Keratinocyte (primary cell): Measurements from ENCODE around the gene HYAL3. TPM values are rescaled to one million over a fixed set of nuclear protein-coding genes. Genes with fewer than 3 reads are reported as not detected.

Source experiments
- DNase-seq: peaks from one replicate; pipeline ENCODE4 v3.0.0-alpha.2; 2011; ENCODE audit warnings: low read depth, missing footprints, low spot score
- FAIRE-seq: peaks from 2 replicates; lab custom pipeline; 2011; peaks lifted over from hg19 to GRCh38; lab: Jason Lieb, UNC
- H2AFZ ChIP-seq: 2 replicates; pipeline ENCODE4 v1.6.0; 2012; ENCODE audit warnings: low read length, control low read depth, inconsistent platforms; ENCODE audit not compliant: control insufficient read depth
- H3K27ac ChIP-seq: 2 replicates; pipeline ENCODE4 v1.5.1; 2011; ENCODE audit warnings: low read length; ENCODE audit not compliant: control insufficient read depth, insufficient read depth
- H3K27me3 ChIP-seq: 3 replicates; pipeline ENCODE4 v1.6.0; 2011; ENCODE audit warnings: low read length; ENCODE audit not compliant: control insufficient read depth, insufficient read depth; ENCODE audit errors: extremely low read depth
- H3K36me3 ChIP-seq, 2 experiments: 2 replicates in 1 of 2; 3 replicates in 1 of 2; pipeline ENCODE4 v1.5.1; 2011; ENCODE audit warnings: low read length in 2 of 2, mild to moderate bottlenecking in 1 of 2; ENCODE audit not compliant: control insufficient read depth in 2 of 2, insufficient read depth in 2 of 2; ENCODE audit errors: extremely low read depth in 1 of 2
- H3K4me1 ChIP-seq: 3 replicates; pipeline ENCODE4 v1.5.1; 2011; ENCODE audit warnings: low read length; ENCODE audit not compliant: control insufficient read depth, insufficient read depth; ENCODE audit errors: extremely low read depth
- H3K4me2 ChIP-seq: 3 replicates; pipeline ENCODE4 v1.6.0; 2011; ENCODE audit warnings: low read depth, low read length; ENCODE audit not compliant: control insufficient read depth, insufficient read depth; ENCODE audit errors: extremely low read depth
- H3K4me3 ChIP-seq, 3 experiments: fragments of 200-600 bp in 1 of 3; sonication (generic) in 1 of 3; 2 replicates in 2 of 3; 3 replicates in 1 of 3; pipeline ENCODE4 v1.5.1; 2011 to 2016; ENCODE audit warnings: low read length in 3 of 3, mild to moderate bottlenecking in 3 of 3, control low read depth in 2 of 3, inconsistent platforms in 1 of 3, low read depth in 1 of 3, mixed read lengths in 1 of 3, mixed run types in 1 of 3, moderate library complexity in 1 of 3; ENCODE audit not compliant: control insufficient read depth in 2 of 3, insufficient read depth in 2 of 3; ENCODE audit errors: extremely low read depth in 1 of 3
- H3K79me2 ChIP-seq: 2 replicates; pipeline ENCODE4 v1.6.0; 2012; ENCODE audit warnings: low read length; ENCODE audit not compliant: control insufficient read depth, insufficient read depth
- H3K9ac ChIP-seq: 3 replicates; pipeline ENCODE4 v1.6.0; 2011; ENCODE audit warnings: low read length; ENCODE audit not compliant: control insufficient read depth, insufficient read depth; ENCODE audit errors: extremely low read depth
- H3K9me1 ChIP-seq: 3 replicates; pipeline ENCODE4 v1.6.0; 2011; ENCODE audit warnings: low read length; ENCODE audit not compliant: control insufficient read depth, insufficient read depth; ENCODE audit errors: extremely low read depth
- H3K9me3 ChIP-seq: 2 replicates; pipeline ENCODE4 v1.5.1; 2012; ENCODE audit warnings: low read depth, low read length; ENCODE audit not compliant: control insufficient read depth
- H4K20me1 ChIP-seq: 3 replicates; pipeline ENCODE4 v1.6.0; 2011; ENCODE audit warnings: low read length; ENCODE audit not compliant: control insufficient read depth, insufficient read depth; ENCODE audit errors: extremely low read depth
- CTCF ChIP-seq, 3 experiments: IDR thresholded peaks in 1 of 3; conservative IDR thresholded peaks in 1 of 3; optimal IDR thresholded peaks in 1 of 3; 2 replicates in 2 of 3; 3 replicates in 1 of 3; pipeline versions ENCODE3 to v1.5.1; 2011; ENCODE audit warnings: low read length in 3 of 3, mild to moderate bottlenecking in 3 of 3, moderate library complexity in 2 of 3, control low read depth in 1 of 3, inconsistent platforms in 1 of 3; ENCODE audit not compliant: insufficient read depth in 2 of 3; ENCODE audit errors: extremely low read depth in 1 of 3
- EZH2 ChIP-seq: IDR thresholded peaks from one replicate; pipeline ENCODE4 v1.6.1; 2012; ENCODE audit warnings: inconsistent platforms, mild to moderate bottlenecking, low read length, moderate library complexity
- dilution Hi-C: fragments of 300-500 bp; cut with MboI; formaldehyde crosslinking; loops from one replicate; pipeline ENCODE4 v1.7.0; 2020; ENCODE audit warnings: low sequenced_read_pairs; ENCODE audit not compliant: extremely low pct_ligation_motif_present
- polyA plus RNA-seq, 5 experiments: library from polyadenylated mRNA; depleted of rRNA in 3 of 5; stranded (reverse) in 3 of 5; stranded (forward) in 1 of 5; unstranded in 1 of 5; fragments of >200 nt; gene quantifications; 1 replicate in 1 of 5; 2 replicates in 3 of 5; 3 replicates in 1 of 5; pipeline versions ENCODE4 v1.2.1 to v1.2.3, GENCODE V29; 2011 to 2012; ENCODE audit warnings: missing spikeins in 2 of 5, low read depth in 1 of 5, low replicate concordance in 1 of 5

Gene HYAL3
- polyA plus RNA-seq, 1 donor (not counting 4 experiments of a cell fraction or from before 2014, with no cell fraction given): 6.6 TPM

DNA sequence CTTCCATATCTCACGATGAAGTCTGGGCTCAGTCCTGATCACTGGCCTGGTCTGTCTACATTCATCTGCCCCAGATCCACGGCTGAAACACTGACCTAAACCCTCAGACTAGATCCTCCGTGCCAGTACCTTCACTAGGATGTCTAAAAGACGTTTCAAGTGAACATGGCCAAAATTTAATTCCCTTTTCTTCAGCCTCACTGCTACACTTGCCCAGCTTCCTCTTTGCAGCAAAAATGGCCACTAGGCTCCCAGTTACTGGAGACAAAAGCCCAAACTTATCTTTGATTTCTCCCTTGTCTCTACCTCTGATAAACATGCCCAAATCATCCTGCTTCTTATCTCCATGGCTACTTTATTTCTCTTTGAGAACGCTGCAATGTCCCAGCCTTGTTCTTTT, 39.8 kb upstream of the HYAL3 start:
- dilution Hi-C loops: no loop called here
- Histone ChIP-seq H3K27me3 (no peaks in the 10 kb centered on the region), H3K36me3 (peaks cover 6 to 8% of the 10 kb centered on the region in 2 experiments), H3K4me1 (peaks cover 49% of the 10 kb centered on the region), H2AFZ (no peak overlapping the region), H3K9me3 (no peaks in the 10 kb centered on the region), H4K20me1 (peaks cover 2% of the 10 kb centered on the region), H3K27ac (no peak overlapping the region), H3K4me3 (no peak overlapping the region), H3K9me1 (no peaks in the 10 kb centered on the region), H3K79me2 (peaks cover 35% of the 10 kb centered on the region), H3K4me2 (peak overlapping the region; percentile 7), H3K9ac (peak overlapping the region; percentile 19)
- DNase-seq (no peak), FAIRE-seq (no peak)
- no peak for TF ChIP-seq CTCF (optimal IDR thresholded peaks at IDR 0.05 in 1 of 3, IDR thresholded peaks at IDR 0.05 in 1 of 3, conservative IDR thresholded peaks at IDR 0.05 in 1 of 3; ENCODE audit: extremely low read depth in 1 of 3, insufficient read depth in 2 of 3, low read length in 3 of 3)
- TF ChIP-seq EZH2: no peak

- no peak for TF ChIP-seq EZH2
- no peak for TF ChIP-seq CTCF (optimal IDR thresholded peaks at IDR 0.05 in 1 of 3, IDR thresholded peaks at IDR 0.05 in 1 of 3, conservative IDR thresholded peaks at IDR 0.05 in 1 of 3; ENCODE audit: extremely low read depth in 1 of 3, insufficient read depth in 2 of 3, low read length in 3 of 3)
- peaks cover 51% of the 10 kb centered on the region for H3K79me2 ChIP-seq
- dilution Hi-C loops: no loop called here
Measured at GRCh38 chr3:50337175-50337861, 38.1 kb upstream of the HYAL3 start.

More at GRCh38 chr3:50337175-50337861, 38.1 kb upstream of the HYAL3 start:
- FAIRE-seq: peak; percentile 57
- Histone ChIP-seq H4K20me1 (peaks cover 7% of the 10 kb centered on the region), H3K27me3 (no peaks in the 10 kb centered on the region), H3K4me2 (peak overlapping the region; percentile 89), H3K4me3 (peak overlapping the region; percentile 78 to 87 (median 79)), H3K27ac (peak overlapping the region; percentile 62), H3K4me1 (peaks cover 51% of the 10 kb centered on the region), H3K9me1 (no peaks in the 10 kb centered on the region), H2AFZ (peak overlapping the region; percentile 88), H3K36me3 (peaks cover 6 to 15% of the 10 kb centered on the region in 2 experiments), H3K9ac (peak overlapping the region; percentile 76), H3K9me3 (no peaks in the 10 kb centered on the region)
- DNase-seq: peak; percentile 97
